ENCODE results near the gene PPP1R3E.

The PPP1R3E gene

GRCh38 chr14:23322568-23323517 lies 20.2 kb upstream of the PPP1R3E start:
- no peak for DNase-seq

GRCh38 chr14:23321572-23322547 lies 19.2 kb upstream of the PPP1R3E start:
- peak; percentile 79 for DNase-seq

- peak; percentile 99 for DNase-seq
Measured at GRCh38 chr14:23320584-23321571, 18.2 kb upstream of the PPP1R3E start, which contains the start of gene PABPN1. Gene PABPN1, plus strand, starts transcription at chr14:23321457. Its CDS starts 13 bp downstream, at chr14:23321470.

GRCh38 chr14:23319746-23320583 lies 17.3 kb upstream of the PPP1R3E start:
- DNase-seq, result no peak

- DNase-seq, result no peak
Measured at GRCh38 chr14:23316300-23316699, 13.6 kb upstream of the PPP1R3E start.

DNA sequence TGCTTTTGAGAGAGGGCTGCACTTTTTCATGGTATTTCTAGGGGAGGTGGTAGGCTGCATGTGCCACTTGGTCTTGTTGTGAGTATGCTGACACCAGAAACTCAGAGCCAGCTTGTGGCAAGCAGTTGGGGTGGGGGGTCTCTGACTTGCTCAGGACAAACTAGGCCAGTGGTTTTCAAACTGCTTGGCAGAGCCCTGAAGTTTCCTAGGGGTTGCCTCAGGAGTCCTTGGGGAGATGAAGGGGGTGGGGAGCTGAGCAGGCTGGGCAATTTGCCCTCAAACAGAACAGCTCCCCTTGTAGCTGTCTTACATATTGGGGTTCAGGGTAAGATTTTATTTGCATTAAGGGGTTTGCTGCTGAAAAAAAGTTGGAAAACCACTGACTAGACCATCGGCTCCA lies 7.9 kb upstream of the PPP1R3E start:
- no peak for DNase-seq

DNA sequence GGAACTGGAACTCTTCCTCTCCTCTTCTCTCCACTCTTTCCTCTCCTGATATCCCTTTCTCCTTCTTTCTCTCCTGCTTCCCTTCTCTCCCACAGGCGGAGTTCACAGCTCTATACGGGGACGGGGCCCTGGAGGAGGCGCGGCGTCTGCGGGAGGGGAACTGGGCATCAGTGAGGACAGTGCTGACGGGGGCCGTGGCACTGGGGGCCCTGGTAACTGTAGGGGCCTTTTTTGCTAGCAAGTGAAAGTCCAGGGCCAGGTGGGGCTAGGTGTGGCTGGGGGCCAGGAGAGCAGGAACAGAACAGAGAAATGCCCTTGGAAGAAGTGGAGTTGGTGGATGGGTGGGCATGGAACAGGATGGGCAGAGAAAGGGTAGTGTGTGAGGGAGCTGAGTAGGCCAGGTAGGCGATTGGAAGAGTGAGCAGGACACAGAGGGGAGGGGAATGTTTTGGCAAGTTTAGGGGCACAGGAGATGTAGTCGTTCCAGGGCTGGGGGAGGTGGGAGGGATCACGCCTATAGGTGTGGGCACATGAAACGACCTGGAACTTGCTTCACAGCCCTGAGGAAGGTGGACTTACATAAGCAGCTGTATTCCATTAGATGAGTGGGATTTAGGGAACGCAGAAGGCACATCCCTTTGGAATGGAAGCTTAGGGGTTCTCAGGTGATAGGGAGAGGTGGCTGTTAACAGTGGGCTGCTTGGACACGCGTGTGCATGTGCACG lies 6.2 kb upstream of the PPP1R3E start:
- no peak for DNase-seq

GRCh38 chr14:23307687-23308644 lies 5.3 kb upstream of the PPP1R3E start:
- no peak for DNase-seq

DNA sequence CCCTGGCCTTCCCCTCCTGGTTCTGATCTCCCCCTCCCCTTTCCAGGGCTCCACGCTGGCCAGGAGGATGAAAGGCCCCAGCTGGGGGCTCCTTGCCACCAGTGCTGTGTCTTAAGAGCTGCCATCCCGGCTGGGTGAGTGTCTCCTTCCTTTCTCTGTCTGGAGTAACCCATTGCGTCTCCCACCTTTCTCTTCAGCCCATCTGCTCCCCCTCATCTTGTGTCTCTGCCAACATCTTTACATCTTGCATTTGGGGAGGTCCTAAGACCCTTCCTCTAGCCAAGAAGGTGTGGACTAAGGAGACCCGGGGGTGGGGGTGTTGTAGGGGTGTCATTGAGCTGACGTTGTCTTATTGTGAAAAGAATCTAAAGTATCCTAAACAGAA lies 4.5 kb upstream of the PPP1R3E start:
- DNase-seq, result no peak

DNA sequence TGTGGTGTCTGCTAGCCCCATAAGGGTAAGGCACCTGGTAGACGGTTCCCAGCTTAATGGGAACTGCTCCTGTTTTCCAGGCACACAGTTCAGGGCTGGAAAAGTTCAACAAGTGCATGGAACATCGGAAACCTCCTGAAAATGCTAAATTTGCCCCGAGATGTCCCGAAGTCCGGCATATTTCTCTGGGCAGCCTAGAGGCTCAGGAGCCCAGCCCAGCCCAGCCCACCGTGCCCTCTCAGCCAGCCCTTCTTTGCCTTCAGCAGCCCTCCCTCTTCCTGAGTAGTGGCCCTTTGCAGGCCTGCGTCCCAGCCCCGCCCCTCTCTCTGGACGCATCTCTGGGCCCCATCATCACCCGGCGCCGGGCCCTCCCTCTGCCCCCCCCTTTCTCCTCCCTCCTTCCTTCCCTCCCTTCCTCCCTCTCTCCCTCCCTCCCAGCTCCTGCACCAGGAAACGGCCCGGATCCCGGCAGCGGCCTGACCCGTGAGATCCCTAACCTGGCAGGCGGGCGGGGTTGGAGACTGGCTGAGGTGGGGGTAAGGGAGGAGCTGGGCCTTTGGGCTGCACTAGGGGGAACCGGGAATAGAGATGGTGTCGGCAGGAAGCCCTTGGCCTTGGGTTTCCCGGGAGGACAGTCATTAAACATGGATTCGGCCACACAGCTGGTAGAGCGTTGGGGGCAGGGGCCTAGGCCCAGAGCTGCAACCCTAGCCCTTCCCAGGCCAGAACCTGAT lies 3.9 kb upstream of the PPP1R3E start, which contains the start of gene BCL2L2:
Gene BCL2L2 (plus strand): TSS at position 422 of the 734 bp plus-strand sequence. CDS start 935 bp downstream, outside the sequence.
- peak; percentile 10 for DNase-seq

DNA sequence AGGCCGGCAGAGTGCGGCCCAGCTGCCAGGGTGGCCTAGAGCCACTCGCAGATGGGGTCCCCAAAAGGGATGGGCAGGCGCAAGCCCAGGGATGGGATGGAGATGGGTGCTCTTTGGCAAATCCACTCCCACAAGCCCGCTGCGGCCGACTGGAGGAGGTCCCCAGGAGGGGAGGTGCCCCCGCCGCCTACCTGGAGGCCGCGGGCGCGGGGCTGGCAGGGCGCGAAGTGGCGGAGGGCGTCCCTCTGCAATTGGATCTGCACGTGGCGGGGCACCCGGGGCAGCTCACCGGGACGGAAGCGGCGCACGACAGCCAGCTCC lies 730 bp downstream of the PPP1R3E start:
- DNase-seq, result no peak

- peak; percentile 97 for DNase-seq
Measured at GRCh38 chr14:23301288-23301968, 1.2 kb downstream of the PPP1R3E start.

DNA sequence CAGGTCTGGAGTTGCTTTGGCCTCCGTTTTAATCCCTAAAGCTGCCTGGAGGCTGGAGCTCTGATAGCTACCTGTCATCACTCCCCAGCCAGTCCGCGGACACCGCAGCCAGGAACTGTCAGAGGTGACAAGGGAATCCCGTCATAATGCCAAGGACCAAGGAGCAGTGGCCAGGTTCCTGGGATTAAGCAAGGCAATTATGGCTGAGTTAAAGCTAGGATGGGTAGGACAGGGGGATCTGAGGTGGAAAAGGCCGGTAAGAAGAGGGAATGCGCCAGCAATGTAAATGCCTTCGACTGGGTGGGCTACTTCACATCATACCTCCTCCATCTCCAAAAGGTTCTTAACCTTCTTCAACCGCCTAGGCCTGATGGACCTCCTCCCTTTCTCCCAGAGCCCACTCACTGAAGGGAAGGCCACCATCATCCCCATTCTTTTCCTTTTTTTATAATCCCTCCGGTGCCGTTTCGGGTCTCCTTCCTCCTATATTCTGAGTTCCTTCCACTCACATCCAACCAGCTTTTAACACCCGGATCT lies 1.9 kb downstream of the PPP1R3E start:
- peak; percentile 15 for DNase-seq

GRCh38 chr14:23299986-23300686 lies 2.5 kb downstream of the PPP1R3E start:
- DNase-seq, result no peak

DNA sequence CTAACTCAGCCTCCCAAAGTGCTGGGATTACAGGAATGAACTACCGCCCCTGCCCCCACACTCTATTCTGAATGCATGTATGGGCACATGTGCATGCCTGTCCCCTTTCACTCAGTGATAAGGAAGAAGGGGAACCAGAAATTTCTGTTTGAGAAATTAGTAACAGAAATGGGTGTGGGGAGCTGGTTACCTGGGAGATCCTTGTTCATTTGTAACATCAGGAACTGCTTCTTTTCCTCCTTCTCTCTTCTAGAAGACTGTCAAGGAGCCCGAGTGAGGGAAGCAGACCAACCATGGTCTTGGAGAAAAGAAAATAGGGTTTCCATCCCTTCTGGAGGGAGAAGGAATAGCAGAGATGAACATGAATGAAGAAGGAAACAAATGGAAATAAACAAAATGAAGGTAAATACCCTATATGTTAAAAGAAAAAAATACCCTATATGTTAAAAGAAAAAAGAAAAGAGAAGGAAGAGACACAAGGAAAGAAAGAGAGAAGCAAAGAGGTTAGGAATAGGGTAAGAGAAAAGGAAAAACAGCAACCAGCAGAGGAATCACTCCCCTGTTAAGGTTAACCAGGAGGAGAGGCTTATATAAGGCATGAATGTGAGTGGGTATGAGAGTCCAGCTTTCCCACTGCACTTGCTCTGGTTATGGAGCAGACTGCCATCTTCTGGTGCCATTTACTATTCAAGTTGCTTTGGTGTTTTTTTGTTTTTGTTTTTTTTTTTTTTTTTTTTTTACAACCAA lies 3.3 kb downstream of the PPP1R3E start:
- DNase-seq, result no peak

GRCh38 chr14:23297611-23298277 lies 4.9 kb downstream of the PPP1R3E start:
- DNase-seq, result no peak
